ENCODE data around the gene SNAP25.

DNA sequence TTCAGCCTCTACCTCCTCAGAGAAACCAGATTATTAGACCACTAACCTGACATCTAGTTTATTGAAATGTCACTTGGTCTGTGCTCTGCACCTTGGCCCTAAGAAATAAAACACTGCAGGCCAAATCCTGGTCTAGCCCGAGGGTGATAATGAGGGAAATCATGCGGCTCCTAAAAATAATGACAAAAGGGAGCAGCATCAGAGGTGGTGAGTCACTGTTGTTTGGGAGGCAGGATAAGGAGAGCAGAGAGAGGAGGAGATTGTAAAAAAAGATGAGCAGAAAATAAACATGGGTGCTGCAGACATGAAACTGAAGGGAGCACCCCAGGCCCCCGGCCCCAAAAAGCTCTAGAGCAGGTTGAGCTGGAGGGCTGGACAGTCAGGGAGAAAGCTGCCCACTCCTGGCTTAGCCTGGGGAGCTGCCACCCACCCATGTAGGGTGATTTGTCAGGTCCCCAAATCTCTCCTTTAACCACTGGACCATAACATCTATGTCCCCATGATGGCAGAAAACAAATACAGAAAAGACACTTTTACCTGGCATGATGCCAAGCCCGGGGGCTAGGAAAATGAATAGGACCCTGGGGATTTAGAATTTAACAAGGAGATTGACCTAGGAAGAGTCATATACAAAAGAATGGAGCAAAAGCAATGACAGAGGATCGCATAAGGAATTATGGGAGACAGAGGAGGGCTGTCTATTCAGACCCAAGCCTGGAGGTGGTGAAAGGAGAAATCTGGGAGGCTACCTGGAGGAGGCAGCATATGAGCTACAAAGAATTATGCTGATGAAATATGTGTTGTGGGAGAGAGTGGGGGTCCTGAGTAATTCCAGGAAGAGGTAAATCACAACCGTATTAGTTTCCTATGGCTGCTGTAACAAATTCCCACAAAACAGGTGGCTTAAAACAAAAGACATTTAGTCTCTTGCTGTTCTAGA, 103.7 kb downstream of the SNAP25 start:
- no peak for TF ChIP-seq POLR2AphosphoS5 (IDR thresholded peaks at IDR 0.05; ENCODE audit: borderline replicate concordance, low read depth, low read length)
- TF ChIP-seq EZH2 (IDR thresholded peaks at IDR 0.05) = no peak

Data from SK-N-MC (cell line).